DLD1 (cell line): Measurements from ENCODE around the gene NTSR1.

Source experiments
- in situ Hi-C: cut with HindIII; loops from 2 replicates; pipeline ENCODE4 v1.10.0; 2017; ENCODE audit warnings: low sequenced_read_pairs

Gene NTSR1

GRCh38 chr20:62765432-62766070 lies 56.9 kb downstream of the NTSR1 start:
- in situ Hi-C loops, result loop anchor here (25.0 kb wide), 1 partner anchor 478 kb away; no protein-coding TSS in a partner anchor

GRCh38 chr20:62766071-62766450 lies 57.4 kb downstream of the NTSR1 start:
- in situ Hi-C loops, result loop anchor here (25.0 kb wide), 1 partner anchor 479 kb away; no protein-coding TSS in a partner anchor

GRCh38 chr20:62766716-62767115 lies 58.1 kb downstream of the NTSR1 start:
- in situ Hi-C loops, result loop anchor here (25.0 kb wide), 1 partner anchor 479 kb away; no protein-coding TSS in a partner anchor

GRCh38 chr20:62768234-62768546 lies 59.6 kb downstream of the NTSR1 start:
- in situ Hi-C loops, result loop anchor here (25.0 kb wide), 1 partner anchor 481 kb away; no protein-coding TSS in a partner anchor

GRCh38 chr20:62768551-62769287 lies 60.1 kb downstream of the NTSR1 start:
- in situ Hi-C loops, result loop anchor here (25.0 kb wide), 1 partner anchor 481 kb away; no protein-coding TSS in a partner anchor

- in situ Hi-C loops, result loop anchor here (25.0 kb wide), 1 partner anchor 482 kb away; no protein-coding TSS in a partner anchor
These were observed 60.9 kb downstream of the NTSR1 start for GRCh38 chr20:62769346-62770071.

- in situ Hi-C loops, result loop anchor here (25.0 kb wide), 1 partner anchor 483 kb away; no protein-coding TSS in a partner anchor
These were observed 61.7 kb downstream of the NTSR1 start for GRCh38 chr20:62770111-62770910.

GRCh38 chr20:62770916-62771315 lies 62.3 kb downstream of the NTSR1 start:
- in situ Hi-C loops, result loop anchor here (25.0 kb wide), 1 partner anchor 484 kb away; no protein-coding TSS in a partner anchor

- in situ Hi-C loops, result loop anchor here (25.0 kb wide), 1 partner anchor 484 kb away; no protein-coding TSS in a partner anchor
These were observed 62.9 kb downstream of the NTSR1 start for GRCh38 chr20:62771396-62772102.

- in situ Hi-C loops, result loop anchor here (25.0 kb wide), 1 partner anchor 485 kb away; no protein-coding TSS in a partner anchor
These were observed 63.5 kb downstream of the NTSR1 start for GRCh38 chr20:62772103-62772611.

- in situ Hi-C loops, result loop anchor here (25.0 kb wide), 1 partner anchor 485 kb away; no protein-coding TSS in a partner anchor
These were observed 64.0 kb downstream of the NTSR1 start for GRCh38 chr20:62772619-62772989.

- in situ Hi-C loops, result loop anchor here (25.0 kb wide), 1 partner anchor 486 kb away; no protein-coding TSS in a partner anchor
These were observed 64.6 kb downstream of the NTSR1 start for GRCh38 chr20:62772990-62773844.

GRCh38 chr20:62773845-62774714 lies 65.4 kb downstream of the NTSR1 start:
- in situ Hi-C loops, result loop anchor here (25.0 kb wide), 1 partner anchor 487 kb away; no protein-coding TSS in a partner anchor

GRCh38 chr20:62774762-62775161 lies 66.1 kb downstream of the NTSR1 start:
- in situ Hi-C loops, result loop anchor here (25.0 kb wide), 1 partner anchor 487 kb away; no protein-coding TSS in a partner anchor

- in situ Hi-C loops, result no loop called here
These were observed 66.6 kb downstream of the NTSR1 start for GRCh38 chr20:62775206-62775605.

GRCh38 chr20:62776035-62776691 lies 67.5 kb downstream of the NTSR1 start:
- in situ Hi-C loops, result no loop called here
